Cerebellar nuclear complex (tissue), 1 donor: ENCODE data around the gene CACNA2D1.

Experiments
- DNase-seq, 2 experiments: peaks; one replicate each; lab custom pipeline; 2025; lab: John Stamatoyannopoulos, UW

Gene CACNA2D1

GRCh38 chr7:82109288-82109687 lies 334.3 kb downstream of the CACNA2D1 start:
- no peak for DNase-seq

DNA sequence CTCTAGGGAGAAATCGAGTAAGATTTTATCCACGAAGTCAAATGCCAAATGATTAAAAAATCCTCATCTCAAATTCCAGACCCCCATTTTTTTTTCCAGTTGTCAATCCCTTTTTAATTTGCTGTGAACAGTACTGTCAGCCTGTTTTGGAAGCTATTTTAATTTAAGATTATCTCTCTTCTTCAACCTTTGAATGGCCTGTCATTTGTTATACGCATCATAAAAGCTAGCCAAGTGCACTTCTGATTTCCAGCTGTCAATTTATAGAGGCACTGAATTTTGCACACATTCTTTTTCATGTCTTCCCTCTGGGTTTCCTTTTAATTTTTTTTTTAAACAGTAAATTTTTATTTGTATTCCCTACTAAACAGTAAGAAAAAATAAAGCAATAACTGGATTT lies 337.4 kb downstream of the CACNA2D1 start:
- no peak for DNase-seq

GRCh38 chr7:82105463-82105862 lies 338.1 kb downstream of the CACNA2D1 start:
- no peak for DNase-seq

GRCh38 chr7:82098414-82098813 lies 345.2 kb downstream of the CACNA2D1 start:
- DNase-seq = no peak

GRCh38 chr7:82091126-82091684 lies 352.4 kb downstream of the CACNA2D1 start:
- no peak for DNase-seq

- DNase-seq = no peak
Measured at GRCh38 chr7:82087099-82087498, 356.5 kb downstream of the CACNA2D1 start.

DNA sequence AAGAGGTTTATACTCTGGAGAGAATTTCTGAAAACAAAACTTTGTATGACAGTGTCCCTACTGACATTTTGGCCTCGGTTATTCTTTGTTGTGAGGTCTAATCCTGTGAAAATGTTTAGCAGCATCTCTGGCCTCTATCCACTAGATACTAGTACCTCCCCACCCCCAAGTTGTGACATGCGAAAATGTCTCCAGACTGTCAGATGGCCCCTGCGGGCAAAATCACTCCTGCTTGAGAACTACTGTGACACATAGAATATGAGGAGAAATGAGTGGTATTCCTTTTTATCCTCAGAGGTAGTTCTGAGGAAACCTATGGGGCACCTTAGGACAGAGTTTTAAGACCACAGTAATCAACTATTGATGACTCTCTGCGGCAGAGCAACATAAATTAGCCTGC lies 358.5 kb downstream of the CACNA2D1 start:
- no peak for DNase-seq

- DNase-seq = no peak
Measured at GRCh38 chr7:82081644-82082224, 361.8 kb downstream of the CACNA2D1 start.

- no peak for DNase-seq
Measured at GRCh38 chr7:82080254-82080927, 363.2 kb downstream of the CACNA2D1 start.

- no peak for DNase-seq
Measured at GRCh38 chr7:82079527-82079926, 364.1 kb downstream of the CACNA2D1 start.

DNA sequence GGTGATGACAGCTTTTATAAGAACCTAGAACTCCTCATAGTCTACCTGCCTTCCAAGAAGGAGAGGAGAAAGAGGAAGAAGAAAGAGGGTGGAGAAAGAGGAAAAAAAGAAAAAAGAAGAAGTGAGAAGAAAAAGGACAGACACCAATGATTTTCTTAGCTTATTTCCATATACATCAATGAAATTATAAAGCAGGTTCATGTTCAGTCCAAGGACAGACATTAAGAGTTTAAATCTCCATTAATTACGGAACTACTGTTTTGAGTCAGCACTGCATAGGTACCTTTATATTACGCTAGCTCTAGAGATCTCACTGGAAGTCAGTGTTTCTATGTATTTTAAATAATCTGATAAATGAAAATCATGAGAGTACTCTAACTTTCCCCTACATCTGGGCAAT lies 364.8 kb downstream of the CACNA2D1 start:
- DNase-seq = no peak

GRCh38 chr7:82071468-82071867 lies 372.1 kb downstream of the CACNA2D1 start:
- no peak for DNase-seq

- no peak for DNase-seq
Measured at GRCh38 chr7:82067628-82068264, 375.8 kb downstream of the CACNA2D1 start.

- no peak for DNase-seq
Measured at GRCh38 chr7:82057476-82057875, 386.1 kb downstream of the CACNA2D1 start.

DNA sequence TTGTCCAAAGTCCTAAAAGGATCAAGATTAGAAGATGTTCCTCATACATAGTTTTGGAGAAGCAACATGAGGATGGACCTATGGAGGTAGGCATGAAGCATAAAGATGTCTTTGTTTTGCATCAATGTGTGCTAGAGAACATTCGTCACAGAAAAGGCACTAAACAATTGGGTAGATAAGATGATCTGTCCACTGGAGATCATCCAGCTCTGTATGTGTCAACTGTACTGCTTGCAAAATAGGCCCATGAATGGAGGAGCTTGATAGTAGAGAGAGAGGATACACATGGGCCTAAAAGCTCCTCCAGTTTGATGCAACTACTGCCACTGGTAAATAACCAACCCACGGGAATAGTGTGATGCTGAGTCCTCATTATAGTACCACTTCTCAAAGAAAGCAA lies 387.3 kb downstream of the CACNA2D1 start:
- no peak for DNase-seq

GRCh38 chr7:82054544-82054943 lies 389.0 kb downstream of the CACNA2D1 start:
- DNase-seq = no peak

- no peak for DNase-seq
Measured at GRCh38 chr7:82053453-82054032, 390.0 kb downstream of the CACNA2D1 start.

DNA sequence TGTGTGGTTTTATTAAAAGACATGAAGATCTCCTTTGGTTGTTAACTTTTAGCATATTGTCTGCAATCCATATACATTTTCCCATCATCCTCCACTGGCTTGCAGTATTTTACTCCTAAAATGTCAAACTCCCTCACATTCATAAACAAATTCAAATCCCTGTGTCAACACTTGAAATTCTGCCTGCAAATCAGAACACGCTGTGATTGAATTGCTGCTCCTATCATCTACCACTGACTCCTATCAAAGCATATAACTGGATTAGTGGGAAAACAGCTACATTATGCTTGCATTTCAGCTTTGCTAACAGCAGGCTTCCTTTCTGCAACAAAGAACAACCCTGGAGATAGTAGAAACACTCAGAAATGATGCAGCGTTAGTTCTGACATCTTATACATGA lies 392.0 kb downstream of the CACNA2D1 start:
- DNase-seq = no peak

DNA sequence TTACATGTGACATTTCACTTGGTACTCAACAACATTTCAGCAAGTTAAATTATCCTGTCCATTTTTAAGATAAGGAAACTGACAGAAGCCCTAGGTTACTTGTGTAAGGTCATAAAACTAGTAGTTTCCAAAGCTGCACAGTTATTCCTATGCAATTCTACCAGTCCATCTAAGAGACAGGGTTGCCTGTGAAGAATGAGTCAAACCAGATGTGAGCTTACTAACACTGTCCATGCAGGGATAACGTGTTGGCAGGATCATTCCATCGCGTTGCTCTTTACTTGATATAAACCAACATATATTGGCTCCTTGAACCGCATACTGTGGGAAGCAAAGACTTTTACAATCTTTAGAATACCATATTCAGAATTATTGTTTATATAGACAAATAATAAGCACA lies 392.8 kb downstream of the CACNA2D1 start:
- DNase-seq = no peak

DNA sequence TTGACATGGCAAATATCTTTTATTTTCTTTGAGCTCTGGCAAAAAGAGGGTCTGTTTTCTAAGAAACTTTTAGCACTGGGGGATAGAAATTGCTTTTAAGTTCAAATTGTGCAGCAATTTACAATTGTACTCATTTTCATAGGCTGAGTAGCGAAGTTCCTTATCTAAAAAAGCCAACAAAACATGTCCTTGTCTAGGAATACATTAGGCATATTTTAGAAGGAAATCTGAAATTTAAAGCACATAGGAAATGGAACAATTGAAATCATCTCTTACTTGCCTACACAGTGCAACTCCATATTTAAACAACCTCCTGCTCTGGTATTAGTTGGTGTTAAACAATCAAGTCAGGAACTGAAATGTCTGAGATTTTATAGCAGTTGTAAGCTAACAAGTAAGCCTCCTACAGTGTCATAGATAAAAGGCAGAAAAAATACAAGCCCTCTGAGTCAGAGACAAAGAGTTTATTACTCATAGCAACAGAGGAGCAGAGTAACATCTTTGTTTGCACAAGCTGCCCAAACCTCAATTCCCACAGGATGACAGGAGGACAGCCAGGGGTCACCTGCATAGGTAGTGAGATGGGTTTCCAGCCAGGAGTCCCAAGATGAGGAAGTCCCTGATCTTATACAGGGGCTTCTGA lies 393.6 kb downstream of the CACNA2D1 start:
- DNase-seq = no peak

- DNase-seq = no peak
Measured at GRCh38 chr7:82049442-82049841, 394.1 kb downstream of the CACNA2D1 start.

GRCh38 chr7:82044497-82045080 lies 399.0 kb downstream of the CACNA2D1 start:
- peak in 1 of 2 experiments; percentile 42 for DNase-seq
